HG02840 (cell line): Measurements from ENCODE around the gene SYT12.

Experiments used
- ATAC-seq: cut with Tn5 transposase; IDR thresholded peaks from one replicate; pipeline ENCODE4 v1.9.1; 2021; ENCODE audit warnings: mild to moderate bottlenecking, moderate library complexity, moderate number of reproducible peaks; ENCODE audit not compliant: unreplicated experiment, low FRiP score

The SYT12 gene

DNA sequence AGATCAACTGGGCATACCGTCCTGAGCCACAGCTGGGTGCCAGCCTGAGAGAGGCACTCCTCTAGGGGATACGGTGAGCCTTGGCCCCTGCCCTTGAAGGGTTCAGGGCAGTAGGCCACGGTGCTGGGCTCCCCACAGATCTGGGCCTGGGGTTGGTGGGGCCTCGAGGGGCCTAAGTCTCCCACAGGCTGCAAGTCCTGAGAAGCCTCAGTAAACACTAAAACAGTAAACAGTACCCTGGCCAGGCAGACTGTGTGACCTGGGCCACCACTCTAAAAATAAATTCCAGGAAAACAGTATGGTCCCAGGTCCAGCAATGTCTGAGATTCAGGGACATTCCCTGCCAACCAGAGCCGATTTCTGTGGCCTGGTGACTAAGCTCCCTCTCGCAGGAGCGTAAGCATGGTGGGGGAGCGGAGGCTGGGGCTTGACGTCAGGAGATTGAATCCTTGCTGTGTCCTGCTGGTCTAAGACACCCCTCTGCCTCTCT is 31.5 kb downstream of the SYT12 start:
- ATAC-seq, result no peak

GRCh38 chr11:67054836-67055523 is 32.0 kb downstream of the SYT12 start:
- ATAC-seq, result no peak

DNA sequence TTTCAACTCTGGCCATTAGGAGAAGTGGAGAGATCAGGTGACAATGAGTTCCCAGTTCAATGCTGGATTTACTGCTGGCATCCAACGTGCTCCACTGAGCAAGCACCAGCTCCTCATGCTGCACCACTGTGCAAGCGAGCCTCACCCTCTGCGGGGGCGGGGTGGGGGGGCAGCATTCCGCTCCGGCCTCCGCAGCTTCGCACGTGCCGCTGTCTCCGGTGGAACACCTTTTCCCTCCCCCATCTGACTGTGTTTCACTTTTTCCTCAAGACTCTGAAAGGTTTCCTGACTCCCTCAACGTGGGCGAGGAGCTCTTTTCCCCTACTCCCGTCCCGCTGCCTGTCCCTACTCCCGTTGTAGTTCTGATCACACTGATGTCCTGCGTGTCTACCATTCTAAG is 32.9 kb downstream of the SYT12 start:
- ATAC-seq, result no peak

DNA sequence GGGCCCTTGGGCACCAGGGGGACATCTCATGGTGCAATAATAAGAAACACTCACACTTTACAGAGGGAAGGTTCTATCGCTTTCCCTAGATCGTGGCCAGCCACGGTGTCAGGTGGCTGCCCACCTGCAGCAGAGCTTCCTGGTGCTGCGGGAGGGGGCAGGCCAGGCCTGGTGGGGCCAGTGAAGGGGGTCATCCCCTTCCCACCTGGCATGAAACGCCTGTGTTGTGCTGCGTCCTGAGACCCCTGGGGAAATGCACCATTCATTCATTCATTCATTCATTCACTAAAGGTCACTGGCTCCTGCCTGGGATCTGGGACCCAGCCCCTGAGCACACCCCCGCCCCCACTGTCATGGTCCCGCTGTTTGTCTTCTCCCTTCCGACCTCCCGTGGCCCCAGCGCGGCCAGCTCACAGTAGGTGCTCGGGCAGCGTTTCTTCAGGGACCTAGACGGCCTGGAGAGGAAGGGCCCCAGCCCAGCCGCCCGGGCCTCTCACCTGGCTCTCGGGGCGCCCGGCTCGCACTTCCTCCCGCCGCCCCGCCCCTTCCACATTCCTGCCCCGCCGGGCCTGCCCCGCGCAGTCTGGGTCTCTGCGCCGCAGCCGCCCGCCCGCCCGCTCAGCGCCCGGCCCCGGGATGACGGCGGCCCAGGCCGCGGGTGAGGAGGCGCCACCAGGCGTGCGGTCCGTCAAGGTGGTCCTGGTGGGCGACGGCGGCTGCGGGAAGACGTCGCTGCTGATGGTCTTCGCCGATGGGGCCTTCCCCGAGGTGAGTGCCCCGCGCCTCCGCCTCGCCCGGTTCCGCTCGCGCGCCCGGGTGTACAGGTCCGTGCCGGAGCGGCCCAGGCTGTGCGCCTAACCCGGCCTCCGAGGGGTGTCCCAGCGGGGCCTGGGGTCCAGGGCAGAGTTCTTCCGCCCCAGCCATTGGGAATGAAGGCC is 33.6 kb downstream of the SYT12 start, which contains the start of gene RHOD:
TSS of gene RHOD (plus strand) at position 581 of the 938 bp plus-strand sequence. CDS start at position 637, 56 bp downstream.
- ATAC-seq, result no peak

DNA sequence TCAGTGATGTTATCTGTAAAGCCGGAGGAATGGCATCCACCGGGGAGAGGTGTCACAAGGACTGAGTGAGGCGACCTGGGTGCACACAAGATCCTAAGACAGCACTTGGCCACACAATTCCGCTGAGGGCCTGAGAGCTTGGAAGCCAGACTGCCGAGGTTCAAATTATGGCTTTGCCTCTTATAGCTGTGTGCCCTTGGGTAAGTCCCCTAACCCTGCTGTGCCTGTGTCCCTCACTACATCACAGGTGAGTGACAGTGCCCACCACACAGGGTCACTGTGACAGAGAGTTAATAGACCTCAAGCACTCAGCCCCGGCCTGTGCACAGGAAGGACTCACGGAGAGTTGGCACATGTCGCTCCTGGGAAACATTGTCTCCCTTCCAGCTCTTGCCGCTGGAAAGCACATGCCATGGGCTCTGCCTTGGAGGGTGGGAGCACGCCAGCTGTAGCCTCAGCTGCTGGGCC is 34.3 kb downstream of the SYT12 start:
- no peak for ATAC-seq

- no peak for ATAC-seq
Measured at GRCh38 chr11:67058506-67058905, 35.6 kb downstream of the SYT12 start.

DNA sequence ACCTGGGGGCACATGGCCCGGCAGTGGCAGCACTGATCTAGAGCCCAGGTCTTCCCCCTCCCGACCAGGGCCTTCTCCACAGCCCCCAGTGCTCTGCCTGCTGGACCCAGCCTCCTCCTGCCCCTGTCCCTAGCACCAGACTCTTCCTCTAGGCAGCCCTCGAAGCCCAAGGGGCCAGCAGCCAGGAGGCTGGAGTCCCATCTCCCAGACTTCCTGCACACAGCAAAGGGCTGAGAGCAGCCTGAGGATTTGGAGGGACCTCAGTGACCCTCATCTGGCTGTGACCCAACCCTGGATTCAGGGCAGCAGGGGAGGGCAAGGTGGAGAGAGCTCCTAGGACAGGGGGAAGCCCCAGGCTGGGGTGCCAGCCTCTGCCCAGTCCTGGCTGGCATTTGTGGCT is 36.7 kb downstream of the SYT12 start:
- ATAC-seq, result no peak

DNA sequence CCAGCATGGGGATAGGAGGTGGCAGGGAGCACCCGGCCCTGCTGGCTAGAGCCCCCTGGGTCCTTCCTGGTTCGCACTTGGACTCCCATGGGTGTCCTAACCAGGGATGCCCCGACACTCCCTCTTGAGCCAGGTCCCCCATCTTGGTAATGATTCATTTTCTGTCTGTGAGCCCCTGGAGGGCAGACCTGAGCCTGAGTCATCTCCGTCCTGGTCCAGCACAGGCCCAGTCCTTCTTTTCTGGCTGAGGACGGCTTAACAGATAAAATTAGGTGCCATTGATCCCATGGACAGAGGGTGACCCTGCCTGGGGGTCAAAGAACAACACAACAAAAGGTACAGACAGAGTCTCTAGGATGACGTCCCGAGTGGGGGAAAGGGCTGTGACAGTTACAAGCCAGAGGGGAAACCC is 37.2 kb downstream of the SYT12 start:
- ATAC-seq, result no peak

GRCh38 chr11:67062526-67063373 is 39.8 kb downstream of the SYT12 start:
- no peak for ATAC-seq

- ATAC-seq, result no peak
Measured at GRCh38 chr11:67066333-67066709, 43.4 kb downstream of the SYT12 start.

GRCh38 chr11:67071420-67072284 is 48.7 kb downstream of the SYT12 start:
- no peak for ATAC-seq

- no peak for ATAC-seq
Measured at GRCh38 chr11:67072295-67072694, 49.4 kb downstream of the SYT12 start.

DNA sequence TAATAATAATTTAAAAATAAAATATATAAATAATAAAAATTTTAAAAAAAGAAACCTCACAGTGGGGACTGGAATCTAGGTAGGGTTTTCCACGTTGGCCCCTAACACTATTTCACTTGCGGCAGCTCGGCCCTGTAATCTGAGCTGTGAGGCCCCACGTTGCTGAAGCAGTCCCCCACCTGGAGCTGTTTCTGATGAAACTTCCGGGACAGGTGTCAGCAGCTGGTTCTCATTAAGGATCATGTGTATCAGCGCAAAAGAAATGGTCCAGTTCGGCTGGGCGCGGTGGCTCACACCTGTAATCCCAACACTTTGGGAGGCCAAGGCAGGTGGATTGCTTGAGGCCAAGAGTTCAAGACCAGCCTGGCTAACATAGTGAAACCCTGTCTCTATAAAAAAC is 51.0 kb downstream of the SYT12 start:
- ATAC-seq, result no peak

GRCh38 chr11:67076202-67076601 is 53.3 kb downstream of the SYT12 start:
- ATAC-seq, result no peak

GRCh38 chr11:67079065-67079705 is 56.3 kb downstream of the SYT12 start:
- ATAC-seq, result no peak

DNA sequence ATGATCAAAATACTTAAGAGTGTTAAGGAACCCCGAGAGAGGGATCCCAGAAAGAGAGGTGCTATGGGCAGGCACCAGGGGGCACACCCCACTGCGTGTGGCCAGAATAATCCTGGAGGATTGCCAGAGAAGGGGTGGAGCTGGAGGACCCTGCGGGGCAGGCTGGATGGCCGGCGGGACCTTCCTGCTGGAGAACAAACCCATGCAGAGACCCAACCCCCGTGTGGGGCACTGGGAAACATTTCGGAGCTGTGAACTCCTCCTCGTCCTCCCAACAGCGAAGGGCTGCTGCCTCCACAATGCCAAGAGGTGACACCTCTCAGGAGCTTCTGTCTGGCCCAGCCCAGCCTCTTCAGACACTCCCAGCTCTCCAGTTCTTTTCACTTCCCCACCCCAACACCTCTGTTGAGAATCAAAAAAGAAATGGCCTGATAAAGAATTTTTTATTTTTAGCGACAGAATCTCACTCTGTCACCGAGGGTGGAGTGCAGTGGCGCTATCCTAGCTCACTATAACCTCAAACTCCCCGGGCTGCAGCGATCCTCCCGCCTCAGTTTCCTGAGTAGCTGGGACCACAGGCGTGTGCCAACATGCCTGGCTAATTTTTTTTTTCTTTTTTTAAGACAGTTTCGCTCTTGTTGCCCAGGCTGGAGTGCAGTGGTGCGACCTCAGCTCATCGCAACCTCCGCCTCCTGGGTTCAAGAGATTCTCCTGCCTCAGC is 59.3 kb downstream of the SYT12 start:
- ATAC-seq, result no peak

DNA sequence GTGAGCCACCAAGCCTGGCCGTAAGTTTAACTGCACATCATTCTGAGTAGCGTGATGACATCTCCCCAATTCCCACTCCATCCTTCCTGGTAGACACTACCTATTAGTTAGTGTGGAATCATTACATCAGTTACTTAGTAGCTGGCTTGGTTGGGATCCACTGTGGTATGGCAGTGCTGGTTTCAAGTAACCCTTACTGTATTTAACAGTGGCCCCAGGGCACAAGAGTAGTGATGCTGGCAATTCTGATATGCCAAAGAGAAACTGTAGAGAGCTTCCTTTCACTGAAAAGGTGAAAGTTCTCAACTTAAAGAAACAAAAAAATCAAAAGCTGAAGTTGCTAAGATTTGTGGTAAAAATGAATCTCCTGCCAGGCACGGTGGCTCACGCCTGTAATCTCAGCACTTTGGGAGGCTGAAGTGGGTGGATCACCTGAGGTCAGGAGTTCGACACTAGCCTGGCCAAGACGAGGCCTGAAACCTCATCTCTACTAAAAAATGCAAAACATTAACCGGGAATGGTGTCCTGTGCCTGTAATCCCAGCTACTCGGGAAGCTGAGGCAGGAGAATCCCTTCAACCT is 60.9 kb downstream of the SYT12 start:
- ATAC-seq, result no peak

DNA sequence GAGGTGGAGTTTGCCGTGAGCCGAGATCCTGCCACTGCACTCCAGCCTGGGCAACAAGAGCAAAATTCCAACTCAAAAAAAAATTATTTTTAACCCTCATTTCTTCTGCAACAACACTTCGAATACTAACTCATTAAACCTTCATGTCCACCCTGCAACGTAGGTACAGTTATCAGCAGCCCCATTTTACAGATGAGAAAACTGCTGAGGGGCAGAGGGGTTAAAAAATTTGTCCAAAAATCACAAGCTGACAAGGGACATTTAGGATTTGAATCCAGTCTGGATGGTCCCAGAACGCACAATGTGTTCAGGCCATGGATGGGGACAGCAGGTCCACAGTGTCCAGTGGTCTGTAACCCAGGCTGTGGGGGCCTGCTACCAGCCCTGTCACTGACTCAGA is 62.7 kb downstream of the SYT12 start:
- ATAC-seq, result no peak
